COLO829 (cell line): ENCODE results near the gene ISG20L2.
A peak's percentile ranks its signal among the peaks of the same experiment; 100 is the strongest.
"Not testable (repeated sequence)": the region's sequence is repeated elsewhere in the genome, so short reads cannot be mapped to it uniquely, and the experiment has no call there.

Experiments
- DNase-seq: peaks from one replicate; pipeline ENCODE4 v3.0.0; 2012; ENCODE audit warnings: low spot score

The ISG20L2 gene, protein sequence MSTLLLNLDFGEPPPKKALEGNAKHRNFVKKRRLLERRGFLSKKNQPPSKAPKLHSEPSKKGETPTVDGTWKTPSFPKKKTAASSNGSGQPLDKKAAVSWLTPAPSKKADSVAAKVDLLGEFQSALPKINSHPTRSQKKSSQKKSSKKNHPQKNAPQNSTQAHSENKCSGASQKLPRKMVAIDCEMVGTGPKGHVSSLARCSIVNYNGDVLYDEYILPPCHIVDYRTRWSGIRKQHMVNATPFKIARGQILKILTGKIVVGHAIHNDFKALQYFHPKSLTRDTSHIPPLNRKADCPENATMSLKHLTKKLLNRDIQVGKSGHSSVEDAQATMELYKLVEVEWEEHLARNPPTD

DNA sequence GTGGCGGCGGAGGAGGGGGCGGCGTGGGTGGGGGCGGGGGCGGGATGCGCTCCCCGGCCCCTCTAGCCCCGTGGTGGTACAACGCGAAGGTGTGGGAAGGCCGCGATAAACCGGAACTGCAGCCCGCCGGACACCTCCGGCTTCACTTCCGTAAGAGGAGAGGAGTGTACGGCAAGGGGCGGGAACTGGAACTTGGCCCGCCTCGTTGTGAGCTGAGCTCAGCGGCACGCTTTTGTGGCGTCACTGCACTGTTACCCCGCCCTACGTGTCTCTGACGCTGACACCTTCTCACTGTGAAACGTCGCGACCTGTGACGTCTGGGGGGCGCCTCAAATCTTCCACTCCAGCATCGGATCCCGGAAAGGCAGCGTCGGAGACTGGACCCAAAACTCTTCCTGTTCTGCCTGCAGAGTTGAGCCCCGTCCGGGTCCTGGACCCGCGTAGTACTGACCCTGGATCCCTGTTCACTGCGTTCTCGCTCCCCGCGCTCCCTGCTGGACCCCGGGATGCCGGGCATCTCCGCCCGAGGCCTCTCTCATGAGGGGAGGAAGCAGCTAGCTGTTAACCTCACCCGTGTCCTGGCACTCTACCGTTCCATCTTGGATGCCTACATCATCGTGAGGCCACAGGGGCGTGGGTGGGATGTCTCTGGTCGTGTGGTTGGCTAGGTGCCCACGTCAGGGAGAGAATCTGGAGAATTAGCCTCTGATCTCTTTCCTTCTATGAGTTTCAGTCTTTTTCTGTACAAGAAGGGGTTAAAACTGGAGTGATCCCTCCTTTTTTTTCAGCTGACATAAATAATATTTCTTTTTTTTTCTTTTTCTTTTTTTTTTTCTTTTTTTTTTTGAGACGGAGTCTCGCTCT is at the start of gene ISG20L2:
TSS of gene ISG20L2 (minus strand) at position 168 of the 864 bp plus-strand sequence. CDS start 1,114 bp downstream, outside the sequence.
- peak; percentile 97 for DNase-seq

DNA sequence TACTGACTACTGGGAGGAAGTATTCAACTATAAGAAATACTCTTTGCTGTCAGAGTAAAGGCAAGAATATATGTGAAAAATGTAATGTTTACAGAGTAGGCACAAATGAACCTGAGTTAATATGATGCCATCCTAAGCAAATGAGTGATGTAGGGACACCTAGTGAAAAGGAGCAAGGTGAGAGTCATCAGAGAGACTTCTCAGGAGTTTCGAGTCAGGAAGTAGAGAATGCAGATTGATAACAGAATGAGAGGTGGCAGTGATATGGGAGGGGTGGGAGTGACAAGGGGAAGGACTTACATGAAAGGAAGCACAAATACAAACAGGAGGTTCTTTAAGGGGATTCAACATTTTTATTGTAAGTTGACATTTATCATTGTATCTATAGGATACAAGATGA is 49.0 kb upstream of the ISG20L2 start:
- DNase-seq = no peak

DNA sequence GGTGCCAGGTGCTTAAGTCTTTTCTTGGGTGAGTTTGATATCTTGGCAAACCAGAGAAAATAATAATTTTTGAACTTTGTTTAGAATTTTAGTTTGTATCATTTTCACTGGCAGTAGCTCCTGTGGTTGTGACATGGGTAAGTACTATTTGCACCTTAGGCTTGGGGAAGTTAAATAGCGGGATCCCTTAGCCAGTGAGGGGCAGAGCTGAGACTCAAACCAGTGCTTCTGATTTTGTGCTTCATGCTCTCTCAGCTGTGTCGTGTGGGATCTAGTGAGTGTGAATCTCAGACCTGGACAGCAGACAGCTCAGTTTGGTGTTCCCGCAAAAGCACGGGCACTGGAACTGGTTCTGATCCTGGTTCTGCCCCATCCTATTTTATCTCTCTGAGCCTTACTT is 48.4 kb upstream of the ISG20L2 start:
- no peak for DNase-seq

DNA sequence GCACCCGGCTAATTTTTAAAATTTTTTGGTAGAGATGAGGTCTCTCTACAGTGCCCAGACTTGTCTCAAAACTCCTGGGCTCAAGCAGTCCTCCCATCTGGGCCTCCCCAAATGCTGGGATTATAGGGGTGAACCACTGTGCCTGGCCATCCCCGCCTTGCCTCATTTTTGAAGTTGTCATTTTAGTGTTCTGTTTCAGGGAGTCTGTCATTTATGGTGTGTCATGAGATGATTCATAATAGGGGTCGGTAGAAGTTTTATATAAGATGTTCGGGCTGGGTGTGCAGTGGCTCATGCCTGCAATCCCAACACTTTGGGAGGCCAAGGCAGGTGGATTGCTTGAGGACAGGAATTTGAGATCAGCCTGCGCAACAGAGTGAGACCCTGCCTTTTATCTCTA is 47.2 kb upstream of the ISG20L2 start:
- no peak for DNase-seq

DNA sequence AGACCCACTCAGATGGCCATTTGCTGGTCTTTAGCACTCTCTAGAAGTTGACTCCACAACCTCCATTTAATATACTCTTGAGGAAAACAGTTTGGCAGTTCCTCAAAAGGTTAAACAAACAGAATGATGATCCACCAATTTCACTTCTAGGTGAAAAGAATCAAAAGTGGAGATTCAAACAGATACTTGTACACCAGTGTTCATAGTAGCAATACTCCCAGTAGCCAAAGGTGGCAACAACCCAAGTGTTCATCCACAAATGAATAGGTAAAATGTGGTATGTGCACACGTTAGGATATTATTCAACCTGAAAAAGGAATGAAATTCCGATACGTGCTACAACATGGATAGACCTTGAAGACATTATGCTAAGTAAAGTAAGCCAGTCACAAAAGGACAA is 45.0 kb upstream of the ISG20L2 start:
- DNase-seq = no peak

DNA sequence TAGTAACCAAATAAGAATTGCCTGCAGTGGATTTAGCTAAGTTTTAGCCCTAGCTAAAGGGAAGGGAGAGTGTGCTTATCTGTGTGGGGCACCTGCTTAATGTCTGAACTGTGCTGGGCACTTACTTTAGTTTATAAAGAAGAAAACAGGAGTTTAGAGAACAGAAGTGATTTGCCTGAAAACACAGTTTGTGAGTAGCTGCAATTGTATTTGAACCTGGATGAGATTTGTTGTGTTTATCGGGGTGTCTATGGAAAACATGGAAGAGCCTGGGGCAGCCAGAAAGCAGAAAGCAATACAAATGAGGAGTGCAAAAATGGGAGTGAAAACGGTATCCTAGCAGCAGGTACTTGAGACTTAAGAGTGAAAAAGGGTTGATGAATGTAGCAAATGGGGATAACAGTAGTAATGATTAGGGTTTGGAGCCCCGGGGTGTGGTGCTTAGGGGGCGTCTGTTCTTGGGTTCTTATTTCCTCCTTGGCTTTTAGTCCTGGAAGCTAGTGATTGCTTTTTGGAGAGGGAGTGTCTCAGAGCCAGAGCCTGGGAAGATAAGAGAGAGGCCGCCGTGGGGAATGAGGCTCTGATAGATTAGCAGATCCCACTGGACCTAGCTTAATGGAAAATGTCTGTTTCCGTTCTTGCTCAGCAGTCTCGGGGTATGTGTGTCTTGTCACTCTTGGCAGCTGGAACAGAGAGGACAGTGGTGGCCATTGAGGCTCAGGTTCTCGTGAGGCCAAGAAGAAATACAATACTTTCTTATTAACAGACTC is 44.3 kb upstream of the ISG20L2 start:
- DNase-seq = no peak

DNA sequence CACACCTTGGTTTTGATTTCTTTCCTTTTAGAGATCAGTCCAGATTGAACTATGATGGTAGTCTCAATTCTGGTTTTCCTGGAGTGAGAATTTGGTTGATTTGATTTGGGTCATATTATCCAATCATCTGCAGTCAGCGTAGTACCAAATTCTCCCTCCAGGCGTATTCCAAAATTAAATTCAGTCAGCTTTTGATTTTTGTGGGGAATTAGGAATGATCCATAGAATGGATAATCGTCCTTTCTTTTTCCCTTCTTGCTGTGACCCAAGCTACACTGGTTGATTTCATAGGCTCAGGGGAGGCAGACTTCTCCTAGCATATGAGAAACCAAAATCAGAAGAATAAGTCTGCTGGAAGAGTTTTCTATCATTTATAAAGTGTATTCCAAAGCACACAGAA is 43.7 kb upstream of the ISG20L2 start:
- no peak for DNase-seq

DNA sequence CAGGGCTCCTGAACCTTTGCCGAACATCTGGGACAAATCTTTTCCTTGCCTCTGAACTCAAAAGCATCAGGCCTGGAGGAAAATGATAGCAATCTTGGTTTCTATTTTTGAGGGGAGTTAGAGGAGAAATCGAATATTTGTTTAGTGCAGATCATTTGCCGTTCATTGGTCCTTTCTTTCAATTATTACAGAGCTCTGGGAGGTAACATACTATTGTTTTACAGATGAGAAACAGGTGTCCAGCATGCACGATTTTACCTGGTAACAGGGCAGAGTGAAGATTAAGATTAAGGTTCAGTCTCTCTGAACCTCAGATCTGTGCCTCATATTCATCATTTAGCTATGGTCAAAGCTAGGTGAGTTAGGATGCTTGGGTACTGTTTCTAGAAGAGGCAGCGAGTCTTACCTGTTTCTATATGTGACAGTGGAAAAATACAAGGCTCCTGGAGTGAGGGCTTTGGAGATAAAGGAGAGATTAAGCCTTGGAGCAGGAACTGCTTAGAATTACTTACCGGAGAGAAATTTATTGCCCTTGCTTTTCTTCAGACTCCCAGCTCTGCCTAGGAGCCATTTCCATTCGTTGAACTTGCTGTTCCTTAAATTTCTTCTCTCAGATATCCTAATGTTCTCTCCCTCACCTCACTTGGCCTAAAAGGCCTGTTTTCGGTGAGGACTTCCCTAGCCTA is 40.2 kb upstream of the ISG20L2 start:
- no peak for DNase-seq

DNA sequence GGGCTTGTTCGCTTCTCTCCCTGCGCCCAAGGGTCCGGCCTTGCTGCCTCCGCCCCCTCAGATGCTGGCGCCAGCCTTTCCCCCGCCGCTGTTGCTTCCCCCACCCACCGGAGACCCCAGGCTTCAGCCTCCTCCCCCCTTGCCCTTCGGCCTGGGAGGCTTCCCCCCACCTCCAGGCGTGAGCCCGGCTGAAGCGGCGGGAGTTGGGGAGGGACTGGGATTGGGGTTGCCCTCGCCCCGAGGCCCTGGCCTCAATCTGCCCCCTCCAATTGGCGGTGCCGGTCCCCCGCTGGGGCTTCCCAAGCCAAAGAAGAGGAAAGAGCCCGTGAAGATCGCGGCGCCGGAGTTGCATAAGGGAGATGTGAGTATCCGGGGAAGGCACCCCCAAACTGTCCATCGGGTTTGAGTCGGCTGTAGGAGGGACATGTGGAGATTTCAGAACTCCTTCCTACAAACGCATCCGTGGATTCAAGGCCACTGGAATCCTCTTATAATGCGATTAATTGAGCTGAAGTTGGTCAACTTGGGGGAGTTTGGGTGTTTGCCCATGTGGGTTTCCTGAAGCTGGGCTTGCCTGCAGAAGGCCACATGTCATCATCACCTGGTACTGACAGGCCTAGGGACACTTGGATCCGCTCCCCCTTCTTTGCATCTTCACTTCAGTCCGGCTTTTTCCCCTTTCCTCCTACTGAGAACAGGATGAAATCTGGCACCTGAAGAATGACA is 39.5 kb upstream of the ISG20L2 start:
- DNase-seq = no peak

DNA sequence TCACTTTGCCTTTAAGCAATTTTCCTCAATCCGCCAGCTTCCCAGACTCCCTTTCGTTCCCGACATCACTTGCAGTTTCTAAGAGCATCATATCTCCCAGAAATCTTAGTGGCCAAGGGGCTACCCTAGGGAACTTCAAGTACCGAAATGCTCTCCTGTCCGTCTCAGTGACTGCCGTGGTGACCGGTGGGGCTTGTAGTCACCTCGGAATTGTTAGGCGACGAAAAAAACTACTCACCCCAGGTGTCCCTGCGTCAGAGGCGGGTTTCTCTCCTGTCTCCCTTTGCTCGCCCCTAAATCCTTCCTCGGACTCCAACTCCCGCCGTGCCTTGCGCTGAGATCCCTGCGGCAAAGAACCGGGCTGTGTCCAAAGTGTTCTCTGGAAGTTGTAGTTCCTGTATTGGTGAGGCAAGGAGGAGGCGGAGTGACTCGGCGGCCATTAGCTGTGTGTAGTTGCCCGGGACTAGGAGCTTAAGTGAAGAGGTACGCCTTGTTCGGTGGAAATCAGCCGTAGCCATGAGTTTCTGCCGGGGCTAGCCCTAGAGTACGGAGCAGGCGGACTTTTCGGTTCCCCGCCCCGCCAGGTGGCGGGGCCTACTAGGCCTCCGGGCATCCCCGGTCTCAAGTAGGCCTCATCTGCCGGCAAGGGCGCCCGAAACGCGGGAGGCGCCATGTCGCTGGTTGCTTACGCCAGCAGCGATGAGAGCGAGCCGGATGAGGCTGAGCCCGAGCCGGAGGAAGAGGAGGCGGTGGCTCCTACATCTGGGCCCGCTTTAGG is 38.7 kb upstream of the ISG20L2 start, which contains the start of gene PRCC:
TSS of gene PRCC (plus strand) at position 435 of the 778 bp plus-strand sequence. CDS start at position 672, 237 bp downstream.
- DNase-seq = peak; percentile 93

DNA sequence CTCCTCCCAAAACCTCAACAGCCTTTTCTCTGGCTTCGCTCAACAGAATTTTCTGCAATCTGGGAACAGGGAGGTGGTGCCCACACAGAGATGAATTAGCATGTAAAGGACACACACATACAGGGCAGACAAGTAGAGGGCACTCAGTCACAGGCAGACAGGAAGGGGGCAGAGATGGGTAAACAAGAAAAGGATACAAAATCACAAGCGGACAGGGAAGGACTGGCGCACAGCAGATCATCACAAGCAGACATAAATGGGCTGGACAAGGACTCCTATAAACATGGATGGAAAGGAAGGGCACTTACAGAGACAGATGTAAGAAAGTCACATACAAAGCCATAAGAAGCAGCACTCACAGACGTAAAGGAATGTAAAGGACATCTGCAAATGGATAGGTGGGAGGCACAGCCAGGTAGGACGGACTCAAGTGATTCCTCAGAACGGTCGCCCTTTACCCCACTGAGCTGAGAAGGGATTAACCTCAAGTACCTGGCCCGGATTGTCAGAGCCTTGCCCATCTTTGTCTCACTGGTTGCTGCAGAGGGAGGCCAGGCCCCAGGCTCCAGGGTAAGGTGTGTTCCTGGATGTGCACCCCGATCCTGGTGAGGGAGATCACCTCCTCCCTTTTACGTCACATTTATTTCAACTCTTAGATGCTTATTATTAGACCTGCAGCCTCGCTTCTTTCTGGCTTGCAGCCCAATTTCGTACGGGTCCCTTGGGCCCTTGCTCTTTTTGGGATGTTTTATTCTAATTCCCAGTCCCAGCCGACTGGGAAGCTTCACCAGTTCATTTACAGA is 37.9 kb upstream of the ISG20L2 start:
- no peak for DNase-seq

DNA sequence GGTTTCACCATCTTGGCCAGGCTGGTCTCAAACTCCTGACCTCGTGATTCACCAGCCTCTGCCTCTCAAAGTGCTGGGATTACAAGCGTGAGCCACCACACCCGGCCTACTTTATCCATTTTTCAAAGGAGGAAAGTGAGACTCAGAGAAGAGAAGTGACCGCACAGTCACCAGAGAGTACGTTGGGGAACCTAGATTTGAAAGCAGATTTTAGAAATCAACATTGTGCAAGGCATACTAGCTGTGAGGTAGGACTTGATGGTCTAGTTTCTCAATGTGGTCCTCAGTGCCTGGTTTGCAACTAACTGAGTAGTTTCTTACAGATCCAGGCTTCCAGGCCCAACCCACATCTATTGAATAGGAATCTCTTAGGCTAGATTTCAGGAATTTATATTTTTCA is 37.1 kb upstream of the ISG20L2 start:
- DNase-seq = no peak

DNA sequence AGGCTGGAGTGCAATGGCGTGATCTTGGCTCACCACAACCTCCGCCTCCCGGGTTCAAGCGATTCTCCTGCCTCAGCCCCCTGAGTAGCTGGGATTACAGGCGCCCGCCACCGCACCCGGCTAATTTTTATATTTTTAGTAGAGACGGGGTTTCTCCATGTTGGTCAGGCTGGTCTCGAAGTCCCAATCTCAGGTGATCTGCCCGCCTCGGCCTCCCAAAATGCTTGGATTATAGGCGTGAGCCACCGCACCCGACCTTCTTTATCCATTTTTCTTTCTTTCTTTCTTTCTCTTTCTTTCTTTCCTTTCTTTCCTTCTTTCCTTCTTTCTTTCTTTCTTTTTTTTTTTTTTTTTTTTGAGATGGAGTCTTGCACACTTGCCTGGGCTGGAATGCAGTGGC is 36.6 kb upstream of the ISG20L2 start:
- not testable (repeated sequence) for DNase-seq

DNA sequence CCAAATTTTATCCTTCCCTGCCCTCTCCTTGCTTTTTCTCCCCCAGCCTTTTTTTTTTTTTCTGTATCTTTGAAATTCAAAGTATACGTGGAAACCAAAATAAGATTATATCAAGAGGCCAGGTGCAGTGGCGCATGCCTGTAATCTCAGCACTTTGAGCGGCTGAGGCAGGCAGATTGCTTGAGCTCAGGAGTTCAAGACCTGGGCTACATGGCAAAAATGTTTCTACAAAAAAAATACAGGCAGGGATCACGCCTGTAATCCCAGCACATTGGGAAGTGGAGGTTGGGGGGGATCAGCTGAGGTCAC is 32.2 kb upstream of the ISG20L2 start:
- no peak for DNase-seq

DNA sequence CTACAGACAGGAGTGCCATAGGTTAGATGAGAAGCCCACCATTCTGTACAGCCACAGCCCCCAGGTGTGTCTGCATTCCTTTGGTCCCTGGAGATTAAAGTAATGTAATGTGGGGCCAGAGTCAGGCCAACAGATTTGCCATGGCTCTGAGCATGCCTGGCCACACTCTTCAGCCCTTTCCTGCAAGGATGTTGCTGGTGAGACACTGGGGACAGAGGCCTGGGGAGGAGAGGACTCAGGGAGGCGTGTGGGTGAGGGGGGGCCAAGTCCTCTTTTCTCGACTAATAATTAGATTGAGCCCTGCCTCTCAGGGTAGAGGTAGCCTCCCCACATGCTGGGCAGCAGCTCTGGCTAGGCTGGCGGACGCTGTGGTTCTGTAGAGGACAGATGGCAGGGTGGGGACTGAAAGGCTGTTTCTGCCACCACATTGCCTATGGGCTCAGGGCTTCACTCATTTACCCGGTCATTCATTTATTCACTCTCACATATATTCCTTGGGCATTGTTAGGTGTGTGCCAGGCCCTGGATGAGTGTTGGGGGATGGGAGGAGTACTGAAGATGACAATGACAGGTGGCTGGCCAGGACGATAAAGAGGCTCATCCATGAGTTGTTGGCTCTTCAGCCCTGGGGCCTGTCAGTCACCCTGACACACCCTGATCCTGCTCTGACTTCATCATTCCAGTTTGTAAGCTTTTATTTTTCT is 31.7 kb upstream of the ISG20L2 start:
- no peak for DNase-seq

DNA sequence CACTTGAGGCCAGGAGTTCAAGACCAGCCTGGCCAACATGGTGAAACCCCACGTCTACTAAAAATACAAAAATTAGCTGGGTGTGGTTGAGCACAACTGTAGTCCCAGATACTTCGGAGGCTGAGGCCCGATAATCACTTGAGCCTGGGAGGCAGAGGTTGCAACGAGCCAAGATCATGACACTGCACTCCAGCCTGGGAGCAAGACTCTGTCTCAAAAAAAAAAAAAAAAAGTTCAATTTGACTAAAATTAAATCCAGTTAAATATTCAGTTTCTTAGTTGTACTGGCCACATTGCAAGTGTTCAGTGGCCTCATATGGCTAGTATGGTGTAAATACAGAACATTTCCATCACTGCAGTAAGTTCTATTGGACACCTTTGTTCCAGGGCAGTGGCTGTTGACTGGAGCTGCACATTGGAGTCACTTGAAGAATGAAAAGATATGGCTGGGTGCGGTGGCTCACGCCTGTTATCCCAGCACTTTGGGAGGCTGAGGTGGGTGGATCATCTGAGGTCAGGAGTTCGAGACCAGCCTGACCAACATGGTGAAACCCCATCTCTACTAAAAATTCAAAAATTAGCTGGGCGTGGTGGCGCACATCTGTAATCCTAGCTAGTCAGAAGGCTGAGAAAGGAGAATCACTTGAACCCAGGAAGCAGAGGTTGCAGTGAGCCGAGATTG is 29.1 kb upstream of the ISG20L2 start:
- DNase-seq = not testable (repeated sequence)

DNA sequence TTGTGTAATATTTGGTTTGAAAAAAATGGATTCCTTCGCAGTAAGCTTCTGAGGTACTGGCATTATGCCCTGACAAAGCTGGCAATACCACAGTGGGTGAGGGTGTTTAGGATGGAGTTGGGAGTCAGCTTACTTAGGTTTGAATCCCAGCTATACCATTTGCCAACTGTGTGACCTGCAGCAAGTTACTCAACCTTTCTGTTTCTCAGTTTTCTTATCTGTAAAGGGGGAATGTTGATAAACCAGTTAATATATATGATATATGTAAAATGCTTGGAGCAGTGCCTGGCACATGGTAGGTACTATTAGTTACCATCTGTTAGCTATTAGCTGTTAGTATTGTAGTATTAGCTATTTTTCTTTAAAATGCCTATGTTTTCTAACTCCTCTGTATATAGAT is 27.8 kb upstream of the ISG20L2 start:
- DNase-seq = no peak

DNA sequence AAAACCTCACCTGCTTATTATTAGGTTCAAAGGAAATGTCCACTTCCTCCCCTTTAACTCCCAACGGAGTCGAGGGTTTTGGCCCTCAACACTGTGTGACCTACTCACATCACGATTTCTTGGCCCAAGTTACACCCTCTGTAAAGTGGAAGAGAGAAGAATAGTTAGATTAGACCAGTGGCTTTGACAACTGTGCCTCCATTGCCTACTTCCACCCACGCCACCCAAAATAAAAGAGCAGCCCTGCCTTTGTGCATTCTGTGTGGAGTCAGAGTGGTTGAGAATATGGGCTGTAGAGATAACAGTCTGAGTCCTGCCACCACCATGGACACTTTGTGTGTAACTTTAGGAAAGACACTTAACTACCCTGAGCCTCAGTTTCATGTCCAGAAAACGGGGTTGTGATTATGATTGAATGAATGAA is 27.0 kb upstream of the ISG20L2 start:
- DNase-seq = no peak
